Measurements from ENCODE around the gene TMCC2.

TMCC2 gene

DNA sequence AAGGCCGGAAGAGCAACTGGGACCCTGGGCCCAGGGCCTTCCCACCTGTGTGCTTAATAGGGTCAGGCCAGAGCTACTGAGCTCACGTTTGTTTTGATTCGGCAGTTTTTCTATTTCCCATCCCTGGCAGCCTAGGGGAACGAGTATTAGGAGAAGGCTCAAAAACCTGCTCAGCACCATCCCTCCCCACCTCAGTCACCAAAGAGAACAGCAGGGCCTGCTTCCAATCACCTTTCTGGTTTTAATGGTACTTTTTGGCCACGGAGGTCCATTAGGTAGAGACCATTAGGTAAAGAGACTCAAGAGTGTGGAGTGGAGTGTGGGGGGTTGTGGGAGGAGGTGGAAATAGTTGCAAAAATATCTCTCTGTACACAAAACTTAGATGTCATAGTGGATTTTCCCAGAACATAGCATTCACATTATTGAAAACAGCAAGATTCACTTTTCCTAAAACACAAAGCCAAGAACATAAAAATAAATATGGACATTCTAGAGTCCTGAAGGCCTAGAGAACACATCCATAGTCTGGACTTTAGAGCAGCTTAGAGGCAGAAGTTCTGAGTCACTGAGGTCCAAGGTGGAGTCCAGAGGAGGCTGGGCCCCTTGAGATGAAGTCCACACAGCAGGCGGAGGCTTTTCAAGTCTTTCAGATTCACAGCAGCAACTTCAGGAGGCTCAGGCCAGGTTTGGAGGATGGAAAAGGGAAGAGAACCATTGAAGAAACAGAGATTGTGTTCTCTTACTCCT lies 74.3 kb downstream of the TMCC2 start:
- DNase-seq (ENCODE audit: low read depth in 1 of 2, low spot score in 1 of 2), result no peak

DNA sequence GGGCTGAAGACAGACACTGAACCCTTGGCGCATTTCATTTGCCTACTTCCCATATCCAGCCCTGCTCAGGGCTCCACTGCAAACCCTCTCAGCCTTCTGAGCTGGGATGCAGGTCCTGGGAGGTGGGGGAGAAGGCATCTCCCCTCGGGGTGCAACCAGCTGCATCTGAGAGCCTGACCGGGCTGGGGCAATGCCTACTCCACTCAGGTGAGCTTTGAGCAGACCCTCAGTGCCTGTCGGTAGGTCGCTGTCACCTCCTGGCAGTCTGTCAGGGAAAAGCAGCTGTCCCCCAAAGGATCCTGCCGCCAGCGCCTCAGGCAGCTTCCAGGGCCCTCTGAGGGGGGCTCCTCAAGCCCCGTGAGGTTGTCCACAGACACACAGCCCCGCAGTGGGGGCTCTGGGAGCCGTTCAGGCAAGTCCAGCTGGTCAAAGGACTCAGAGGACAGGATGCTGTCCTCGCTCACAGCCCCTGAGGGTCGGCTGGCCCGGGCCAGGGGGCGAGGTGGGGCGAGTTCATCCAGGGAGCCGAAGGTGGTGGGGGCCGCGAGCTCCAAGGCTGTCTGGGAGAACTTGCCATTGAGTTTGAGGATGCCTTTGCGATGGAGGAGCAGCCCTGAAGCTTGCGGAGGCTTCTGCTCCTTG lies 75.6 kb downstream of the TMCC2 start:
- no peak for DNase-seq (ENCODE audit: low read depth in 1 of 2, low spot score in 1 of 2)

DNA sequence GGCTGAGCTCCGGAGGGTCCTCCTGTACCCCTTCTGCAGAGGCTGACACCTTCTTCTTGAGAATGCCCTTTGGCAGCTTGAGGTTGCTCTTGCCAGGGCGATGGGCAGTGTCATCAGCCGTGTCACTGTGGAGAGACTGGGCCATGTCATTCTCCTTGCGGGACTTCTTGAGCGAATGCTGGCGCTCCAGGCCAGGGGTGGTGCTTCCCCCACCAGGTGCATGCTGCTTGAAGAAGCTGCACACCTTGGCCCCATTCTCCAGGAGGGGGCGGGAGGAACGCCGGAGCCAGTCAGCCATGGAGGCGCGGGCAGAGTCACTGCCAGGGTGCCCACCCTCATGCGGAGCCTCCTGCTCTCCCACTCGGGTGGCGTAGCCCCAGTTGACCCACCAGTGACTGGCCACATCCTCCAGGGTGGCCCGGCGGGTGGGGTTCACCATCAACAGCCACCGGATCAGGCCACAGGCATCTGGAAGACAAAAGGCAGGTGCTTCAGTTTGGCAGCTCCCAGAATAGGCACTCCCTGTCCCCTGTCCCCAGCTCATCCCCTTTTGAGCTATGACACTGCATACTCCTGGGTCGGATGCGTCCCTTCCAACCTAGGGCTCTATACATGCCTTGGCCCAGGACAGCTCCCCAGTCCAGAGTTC lies 76.4 kb downstream of the TMCC2 start:
- DNase-seq (ENCODE audit: low read depth in 1 of 2, low spot score in 1 of 2), result no peak

DNA sequence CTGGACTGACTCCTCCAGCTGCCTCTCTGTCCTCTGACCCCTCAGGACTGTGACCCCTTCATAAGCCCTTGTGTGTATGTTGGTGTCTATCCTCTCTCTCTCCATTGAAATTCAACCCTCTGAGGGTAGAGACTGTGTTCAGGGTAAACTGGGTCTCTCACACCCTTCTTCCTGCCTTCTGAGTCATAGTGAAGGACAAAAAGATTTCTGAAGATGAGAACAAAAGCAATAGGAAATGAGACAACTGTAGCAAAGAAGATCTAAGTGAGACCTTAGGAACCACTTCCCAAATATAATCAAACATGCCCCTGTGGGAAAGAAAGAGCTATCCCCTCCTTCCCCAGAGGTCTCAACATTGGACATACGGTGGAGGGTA lies 76.9 kb downstream of the TMCC2 start:
- DNase-seq (ENCODE audit: low read depth in 1 of 2, low spot score in 1 of 2), result no peak

DNA sequence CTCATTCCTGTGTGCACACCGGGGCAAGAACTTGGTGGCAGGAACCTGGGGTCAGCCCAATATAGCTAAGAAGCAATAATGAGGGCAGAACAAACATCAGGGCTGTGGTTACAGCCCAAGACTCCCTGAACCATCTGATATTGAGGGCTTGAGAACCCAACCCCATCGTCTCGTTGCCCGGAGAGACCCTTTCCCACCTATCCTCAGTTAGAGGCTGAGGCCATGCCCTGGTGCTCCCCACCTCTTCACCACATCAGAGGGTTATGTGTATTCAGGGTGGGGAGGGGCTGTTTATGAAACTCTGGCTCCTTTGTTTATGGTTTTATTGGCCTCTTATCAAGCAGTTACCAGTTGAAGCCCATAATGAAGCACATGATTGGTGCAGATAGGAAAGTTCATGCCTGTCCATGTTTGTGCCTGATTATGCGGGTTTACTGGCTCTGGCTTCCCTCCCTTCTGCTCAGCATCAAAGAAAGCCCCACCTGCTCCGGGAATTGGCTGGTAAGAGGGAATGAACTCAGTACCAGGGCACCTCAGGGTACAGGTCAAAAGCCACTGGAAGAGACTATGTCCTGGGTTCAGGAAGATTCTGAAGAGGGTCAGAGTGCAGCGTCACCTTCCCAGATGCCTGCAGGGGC lies 79.3 kb downstream of the TMCC2 start:
- no peak for DNase-seq (ENCODE audit: low read depth in 1 of 2, low spot score in 1 of 2)

DNA sequence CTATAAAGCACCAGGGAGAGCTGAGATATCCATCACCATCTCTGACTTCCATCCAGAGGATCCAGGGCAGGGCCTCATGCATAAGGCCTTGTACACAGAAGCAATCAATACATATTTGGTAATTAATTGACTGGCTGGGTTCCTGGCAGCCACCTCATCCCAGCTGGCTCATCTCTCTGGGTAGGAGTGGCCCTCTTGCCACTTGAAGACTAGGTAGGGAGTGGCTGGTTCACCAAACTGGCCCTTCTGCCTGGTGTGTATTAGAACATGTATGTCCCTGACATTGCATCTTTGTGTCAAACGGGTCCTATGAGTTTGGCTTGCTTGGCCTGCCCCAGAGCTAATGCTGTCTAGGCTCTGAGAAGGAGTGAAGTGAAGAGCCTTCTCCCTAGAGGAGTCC lies 82.0 kb downstream of the TMCC2 start:
- no peak for DNase-seq (ENCODE audit: low read depth in 1 of 2, low spot score in 1 of 2)

DNA sequence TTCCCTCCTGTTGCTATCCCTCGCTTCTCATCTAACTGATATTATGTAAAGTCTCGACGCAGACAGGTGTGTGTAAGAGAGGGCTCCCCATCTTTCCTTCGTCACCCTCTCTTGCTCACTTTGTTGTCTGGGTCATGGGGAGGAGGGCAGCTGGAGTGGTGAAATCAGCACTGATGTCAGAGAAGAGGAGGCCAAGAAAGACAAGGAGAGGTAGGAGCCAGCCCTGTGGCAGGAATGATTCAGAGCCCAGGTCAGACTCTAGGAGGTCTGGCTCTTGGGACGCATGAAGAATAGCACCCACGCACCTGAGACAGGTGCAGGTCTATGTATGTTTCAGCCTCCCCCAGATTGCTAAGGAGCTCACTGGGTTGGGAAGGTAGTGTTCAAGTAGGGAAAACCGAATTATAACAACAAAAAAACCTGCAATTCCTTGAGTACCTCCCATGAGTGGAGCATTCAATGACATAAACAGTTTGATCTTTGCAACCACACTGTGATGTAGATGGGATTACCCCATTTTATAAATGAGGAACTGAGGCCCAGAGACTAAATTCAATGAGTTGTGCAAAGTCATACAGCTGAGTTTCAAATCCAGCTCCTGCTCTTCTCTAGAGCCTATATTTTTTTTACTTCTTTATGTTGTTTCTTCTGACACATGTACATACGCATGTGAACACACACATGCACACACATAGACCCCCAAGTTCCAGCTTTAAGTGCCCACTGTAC lies 83.4 kb downstream of the TMCC2 start:
- DNase-seq (ENCODE audit: low read depth in 1 of 2, low spot score in 1 of 2), result no peak

DNA sequence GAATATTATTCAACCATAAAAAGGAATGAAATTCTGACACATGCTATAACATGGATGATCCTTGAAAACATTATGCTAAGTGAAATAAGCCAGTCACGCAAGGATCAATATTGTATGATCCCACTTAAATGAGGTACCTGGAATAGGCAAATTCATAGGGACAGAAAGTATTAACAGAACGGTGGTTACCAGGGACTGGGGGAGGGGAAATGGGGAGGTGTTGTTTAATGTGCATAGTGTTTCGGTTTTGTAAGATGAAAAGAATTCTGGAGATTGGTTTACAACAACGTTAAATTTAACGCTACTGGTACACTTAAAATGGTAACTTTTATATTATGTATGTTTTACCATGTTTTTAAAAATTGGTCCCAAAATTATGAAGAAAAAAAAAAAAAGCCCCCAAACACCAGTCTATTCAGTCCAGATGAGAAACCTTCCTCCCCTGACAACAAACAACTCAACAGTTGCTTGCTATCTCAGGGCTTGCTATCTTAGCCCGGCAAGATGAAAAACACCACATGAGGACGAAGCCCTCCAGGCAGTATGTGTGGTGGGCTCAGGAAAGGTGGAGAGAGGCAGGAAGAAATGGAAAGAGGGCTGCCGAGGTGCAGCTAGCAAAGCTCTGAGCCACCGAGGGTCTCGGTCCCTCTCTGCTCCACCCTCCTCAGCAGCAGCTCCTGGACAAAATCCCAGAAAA lies 85.3 kb downstream of the TMCC2 start:
- no peak for DNase-seq (ENCODE audit: low read depth in 1 of 2, low spot score in 1 of 2)

DNA sequence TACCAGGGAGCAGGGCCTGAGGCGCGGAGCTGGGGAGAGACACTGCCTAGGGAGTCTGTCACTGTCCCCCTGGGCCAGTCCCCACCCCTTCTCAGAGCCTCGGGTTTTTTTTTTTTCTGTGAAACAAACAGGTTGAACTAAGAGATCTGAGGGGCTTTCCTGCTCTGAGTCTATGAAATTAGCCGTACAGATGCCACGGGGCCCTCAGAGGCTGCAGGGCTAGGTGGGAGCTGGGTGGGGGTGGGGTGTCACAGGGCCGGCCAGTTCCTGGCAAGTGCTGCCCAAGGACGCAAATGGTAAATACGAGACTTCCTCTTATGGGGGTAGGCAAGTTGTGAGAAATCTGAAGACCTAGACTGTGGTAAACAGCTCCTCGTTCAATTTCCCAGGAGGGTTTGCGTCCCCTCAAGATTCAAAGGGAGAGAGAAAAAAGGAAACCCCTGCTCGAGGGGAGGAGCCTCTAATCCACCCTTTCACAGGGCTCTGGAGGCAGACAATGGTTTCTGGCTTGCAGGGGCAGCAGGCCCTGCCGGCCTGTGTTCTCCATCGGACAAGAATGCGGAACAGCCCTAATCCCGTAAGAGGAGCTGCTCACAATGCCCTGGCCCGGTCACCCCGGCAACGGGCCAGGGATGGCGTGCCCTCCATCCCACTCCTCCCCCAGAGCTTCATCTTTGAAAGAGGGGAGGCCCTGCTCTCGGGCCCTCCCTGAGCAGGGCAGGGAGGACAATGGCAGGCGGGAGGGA lies 86.0 kb downstream of the TMCC2 start:
- DNase-seq (ENCODE audit: low read depth in 1 of 2, low spot score in 1 of 2), result no peak

DNA sequence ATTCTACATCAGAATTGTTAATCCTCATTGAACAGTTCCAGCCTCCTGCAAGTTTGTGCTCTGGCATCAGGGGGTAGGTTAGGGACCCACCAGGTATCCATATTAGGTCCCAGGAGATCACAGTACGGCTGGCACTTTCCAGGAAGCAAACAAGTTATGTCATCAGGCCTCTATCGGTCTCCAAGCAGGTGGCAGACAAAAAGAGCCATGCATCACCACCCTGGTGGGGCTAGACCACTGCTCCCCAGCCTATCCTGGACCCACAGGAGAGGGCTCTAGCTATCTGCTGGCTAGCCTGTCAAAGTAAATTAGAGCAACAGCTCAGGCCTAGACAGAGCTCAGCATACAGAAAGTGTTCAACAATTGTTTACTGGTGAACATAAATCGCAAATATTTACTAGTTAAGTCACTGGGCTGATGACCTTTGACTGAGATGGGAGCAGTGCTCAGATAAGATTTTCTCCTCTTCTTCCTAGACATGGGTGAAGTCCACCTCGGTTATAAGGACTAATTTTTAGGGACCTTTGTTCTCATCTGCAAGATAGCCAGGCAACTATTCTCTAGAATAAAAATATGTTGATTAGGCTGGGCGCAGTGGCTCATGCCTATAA lies 87.4 kb downstream of the TMCC2 start:
- DNase-seq (ENCODE audit: low read depth in 1 of 2, low spot score in 1 of 2), result no peak

DNA sequence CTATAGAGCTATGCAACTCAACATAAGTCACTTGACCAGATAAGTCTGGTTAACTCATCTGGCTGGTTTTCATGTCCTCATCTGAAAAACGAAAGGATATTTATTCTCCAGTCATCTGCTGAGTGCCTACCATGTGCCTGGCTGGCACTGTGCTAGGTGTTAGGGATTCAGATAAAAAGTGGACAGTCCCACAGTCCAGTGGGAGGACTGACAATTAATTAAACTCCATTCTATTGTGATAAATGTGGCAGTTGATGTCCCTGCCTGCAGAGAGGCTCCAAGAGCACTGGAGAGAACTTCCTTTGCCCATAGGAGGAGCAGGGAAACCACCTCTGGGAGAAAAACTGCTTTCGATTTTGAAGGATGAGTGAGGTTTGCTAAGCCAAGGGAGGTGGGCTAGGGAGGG lies 88.4 kb downstream of the TMCC2 start:
- DNase-seq (ENCODE audit: low read depth in 1 of 2, low spot score in 1 of 2), result no peak

DNA sequence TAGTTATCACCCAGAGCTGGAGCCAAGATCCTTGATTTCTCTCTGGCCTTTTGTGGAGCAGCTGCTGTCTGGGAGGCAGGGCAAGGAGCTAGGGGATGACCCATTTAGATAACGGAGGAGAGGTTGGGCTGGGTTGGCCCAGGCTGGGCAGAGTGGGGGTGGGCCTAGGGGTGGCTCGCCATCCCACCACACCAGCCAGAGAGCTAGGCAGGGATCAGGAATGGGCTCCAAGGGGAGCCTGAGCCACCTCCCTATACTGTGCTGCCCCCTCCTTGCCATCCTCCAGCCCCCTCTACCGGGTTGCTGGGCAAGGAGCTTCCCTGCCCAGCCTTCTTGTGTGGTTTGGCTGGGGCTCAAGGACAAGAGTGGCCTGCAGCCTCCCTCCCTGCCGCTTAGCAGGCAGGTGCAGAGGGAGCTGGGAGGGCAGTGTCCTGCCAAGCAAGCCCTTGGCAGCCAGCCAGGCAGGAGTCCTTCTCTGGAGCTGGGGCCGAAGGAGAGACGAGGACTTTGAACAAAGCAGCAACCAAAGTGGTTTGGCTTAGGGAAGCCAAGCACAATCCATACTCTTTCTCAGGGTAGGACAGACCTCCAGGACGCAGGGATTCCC lies 89.7 kb downstream of the TMCC2 start:
- no peak for DNase-seq (ENCODE audit: low read depth in 1 of 2, low spot score in 1 of 2)

DNA sequence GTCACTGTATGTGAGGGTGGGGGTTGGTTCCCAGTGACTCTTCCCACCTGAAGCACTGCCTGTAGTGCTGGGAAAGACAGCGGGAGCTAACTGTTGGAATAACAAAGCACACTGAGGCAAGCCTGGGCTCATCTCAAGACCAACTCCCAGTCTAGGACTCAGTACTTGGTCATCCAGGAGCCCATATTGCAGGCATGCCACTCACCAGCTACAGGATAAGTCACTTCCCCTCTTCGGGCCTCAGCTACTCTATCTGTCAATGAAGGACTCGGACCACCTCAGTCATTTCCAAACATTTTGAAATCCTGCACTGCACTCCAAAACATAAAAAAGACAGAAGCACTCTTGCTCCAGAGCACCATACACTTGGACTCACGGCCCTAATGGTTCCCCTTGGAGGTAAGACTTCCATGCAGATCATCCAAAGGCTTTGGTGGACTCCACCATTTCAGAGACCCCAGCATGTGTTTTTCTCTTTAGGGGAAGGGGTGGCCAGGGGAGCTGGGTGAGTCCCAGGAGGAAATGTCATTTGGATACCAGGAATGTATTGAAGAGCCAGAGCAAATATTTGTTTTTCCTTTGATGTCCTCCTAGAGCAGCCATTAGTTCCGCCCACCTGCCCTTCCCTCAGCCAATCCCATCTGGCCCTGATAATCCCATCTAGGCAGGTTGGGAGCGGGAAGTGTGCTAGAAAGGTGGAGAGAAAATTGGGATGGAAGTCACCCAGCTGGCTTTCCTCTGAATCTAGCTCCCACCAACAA lies 90.7 kb downstream of the TMCC2 start:
- DNase-seq (ENCODE audit: low read depth in 1 of 2, low spot score in 1 of 2), result no peak

DNA sequence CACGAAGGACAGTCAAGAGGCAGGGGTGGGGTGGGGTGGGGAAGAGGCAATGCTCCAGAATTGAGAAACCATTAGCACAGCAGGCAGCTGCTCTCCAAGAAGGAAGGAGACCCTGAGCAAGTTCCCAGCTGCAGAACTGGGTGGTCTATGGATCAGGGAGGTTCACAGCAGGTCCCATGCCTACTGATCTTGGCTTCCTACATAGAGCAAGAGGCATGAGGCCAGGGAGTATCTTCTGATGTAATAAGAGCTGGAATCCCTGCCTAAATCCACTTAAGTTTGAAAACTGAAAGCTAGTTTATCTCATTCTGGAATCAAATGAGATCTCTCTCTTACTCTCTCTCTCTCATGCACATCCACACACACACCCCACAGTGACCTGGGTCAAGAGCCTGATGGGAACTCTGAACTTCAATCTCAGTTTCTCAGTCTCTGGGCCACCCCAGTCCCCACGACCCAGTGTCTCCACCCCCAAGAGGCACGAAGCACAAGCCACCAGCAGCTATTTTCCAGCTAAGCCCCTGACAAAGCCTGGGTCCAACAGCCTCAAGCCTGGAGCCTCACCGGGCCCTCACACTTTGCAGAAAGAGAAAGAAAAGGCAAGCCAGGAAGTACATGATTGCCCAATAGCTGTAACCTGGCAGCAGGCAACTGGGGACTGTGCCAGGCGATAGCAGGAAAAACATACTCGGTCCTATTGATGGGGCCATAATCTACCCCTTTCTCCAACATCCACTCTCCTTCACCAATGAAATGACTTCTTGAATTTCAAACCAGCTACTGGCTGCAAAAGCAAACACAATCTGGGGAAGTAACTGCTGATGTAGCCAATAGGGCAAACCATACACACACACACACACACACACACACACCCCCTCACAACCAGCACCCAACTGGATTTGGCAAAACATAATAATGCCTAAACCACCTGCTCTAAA lies 91.6 kb downstream of the TMCC2 start:
- DNase-seq (ENCODE audit: low read depth in 1 of 2, low spot score in 1 of 2), result no peak

DNA sequence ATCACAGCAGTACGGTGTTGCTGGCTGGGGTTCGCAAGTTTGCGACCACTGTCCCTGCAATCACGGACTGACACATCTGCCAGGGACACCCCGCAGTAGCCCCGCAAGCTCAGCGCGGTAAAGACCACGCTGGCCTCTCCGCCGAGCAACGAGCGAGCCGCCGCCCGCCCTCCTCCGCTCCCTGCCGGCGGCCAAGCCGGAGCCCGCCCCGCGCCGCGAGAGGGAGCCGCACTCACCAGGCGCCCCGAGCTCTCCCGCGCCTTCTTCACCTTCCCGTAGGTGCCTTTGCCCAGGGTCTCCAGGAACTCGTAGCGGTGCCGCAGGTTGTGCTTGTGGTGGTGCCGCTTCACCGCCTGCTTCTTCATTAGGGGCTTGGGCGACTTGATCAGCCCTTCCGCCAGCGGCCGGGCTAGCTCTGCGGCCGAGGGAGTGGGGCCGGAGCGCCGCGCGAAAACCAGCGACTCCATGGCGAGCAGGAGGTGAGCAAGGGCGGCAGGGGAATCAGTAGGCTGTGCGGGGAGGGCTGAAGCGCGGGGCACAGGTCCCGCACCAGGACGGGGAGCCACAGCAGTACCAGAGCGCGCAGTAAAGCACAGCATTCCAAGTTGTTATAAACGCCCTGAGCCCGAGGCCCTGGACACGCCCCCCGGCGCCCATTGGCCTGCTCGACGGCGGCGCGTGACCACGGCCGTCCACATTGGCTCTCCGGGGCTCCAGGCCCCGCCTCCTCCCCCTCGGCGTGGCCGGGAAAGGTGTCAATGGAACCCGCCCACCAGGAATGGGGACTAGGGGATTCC lies 93.6 kb downstream of the TMCC2 start, which contains the start of gene NUAK2:
TSS of gene NUAK2 (minus strand) at position 584 of the 797 bp plus-strand sequence. CDS start at position 467, 117 bp downstream.
- DNase-seq (ENCODE audit: low read depth in 1 of 2, low spot score in 1 of 2), result peak; percentile 67 to 79

DNA sequence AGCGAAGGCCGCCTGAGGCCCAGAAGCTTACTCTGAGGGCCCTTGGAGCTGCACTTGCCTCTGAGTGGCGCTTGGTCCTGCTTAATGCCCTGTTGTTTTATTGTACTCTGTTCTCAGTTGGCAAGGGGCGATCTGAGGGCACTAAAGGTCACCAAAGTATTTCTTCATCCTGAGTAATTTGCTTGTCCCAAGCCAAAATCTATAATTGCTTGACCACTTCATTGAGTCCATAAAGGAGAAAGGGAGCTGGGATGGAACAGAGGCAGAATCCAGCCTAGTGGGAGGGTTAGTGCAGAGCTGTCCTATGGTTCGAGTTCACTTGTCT lies 94.2 kb downstream of the TMCC2 start:
- no peak for DNase-seq (ENCODE audit: low read depth in 1 of 2, low spot score in 1 of 2)
